H1 (cell line): ENCODE measurements around the gene KRT37. TPM values are rescaled to one million over a fixed set of nuclear protein-coding genes. Genes with fewer than 3 reads are reported as not detected.

ENCODE experiments used
- CTCF ChIA-PET: fragments of 300-600 bp; sonication (Branson Sonifier 250); formaldehyde crosslinking; loops from one replicate; lab custom pipeline; 2021; ENCODE audit not compliant: partially characterized antibody; lab: Charles Lee
- POLR2A ChIA-PET: fragments of 300-600 bp; sonication (Branson Sonifier 250); formaldehyde crosslinking; loops from one replicate; lab custom pipeline; 2021; ENCODE audit warnings: inconsistent platforms; ENCODE audit not compliant: partially characterized antibody; lab: Charles Lee
- DNase-seq, 2 experiments: peaks; one replicate each; pipeline versions ENCODE4 v3.0.0 to v3.0.0-alpha.2; 2010 to 2022; ENCODE audit warnings: low spot score in 2 of 2, low read depth in 1 of 2, mixed read lengths in 1 of 2
- FAIRE-seq: peaks from 2 replicates; lab custom pipeline; 2011; peaks lifted over from hg19 to GRCh38; lab: Jason Lieb, UNC
- H2AFZ ChIP-seq: 2 replicates; pipeline ENCODE4 v1.8.1; 2012; ENCODE audit warnings: low read length, inconsistent platforms
- H2AK5ac ChIP-seq: 2 replicates; pipeline ENCODE4 v1.6.1; 2013; ENCODE audit warnings: low read depth, low read length
- H2BK120ac ChIP-seq: replicated peaks from 2 replicates; pipeline ENCODE3; 2013; ENCODE audit warnings: low read depth, low read length, inconsistent platforms
- H2BK12ac ChIP-seq: 2 replicates; pipeline ENCODE4 v1.6.1; 2013; ENCODE audit warnings: low read depth, low read length
- H2BK15ac ChIP-seq: 2 replicates; pipeline ENCODE4 v1.6.1; 2013; ENCODE audit warnings: low read length
- H2BK20ac ChIP-seq: 2 replicates; pipeline ENCODE4 v1.6.1; 2013; ENCODE audit warnings: low read length
- H2BK5ac ChIP-seq: 2 replicates; pipeline ENCODE4 v1.6.1; 2013; ENCODE audit warnings: low read depth, low read length
- H3K14ac ChIP-seq: 2 replicates; pipeline ENCODE4 v1.6.1; 2013; ENCODE audit warnings: inconsistent platforms; ENCODE audit not compliant: insufficient read length
- H3K18ac ChIP-seq: 2 replicates; pipeline ENCODE4 v1.6.1; 2013; ENCODE audit warnings: low read length; ENCODE audit errors: extremely low read depth
- H3K23ac ChIP-seq: 2 replicates; pipeline ENCODE4 v1.6.1; 2013; ENCODE audit warnings: inconsistent platforms; ENCODE audit not compliant: insufficient read length
- H3K23me2 ChIP-seq: 2 replicates; pipeline ENCODE4 v1.6.1; 2013; ENCODE audit warnings: low read depth, low read length
- H3K27ac ChIP-seq: 2 replicates; pipeline ENCODE4 v1.6.1; 2011; ENCODE audit warnings: low read depth, low read length, inconsistent platforms
- H3K27me3 ChIP-seq, 4 experiments: replicated peaks in 1 of 4; 1 replicate in 1 of 4; 2 replicates in 3 of 4; pipeline versions ENCODE4 v1.6.1 to v1.8.1; 2011 to 2013; ENCODE audit warnings: low read length in 3 of 4, mild to moderate bottlenecking in 3 of 4, inconsistent platforms in 2 of 4, mixed read lengths in 2 of 4, moderate library complexity in 1 of 4; ENCODE audit not compliant: control insufficient read depth in 3 of 4, insufficient read depth in 3 of 4; ENCODE audit errors: extremely low read depth in 1 of 4
- H3K36me3 ChIP-seq, 4 experiments: 2 replicates each; pipeline versions ENCODE4 v1.6.1 to v1.8.1; 2011 to 2013; ENCODE audit warnings: mild to moderate bottlenecking in 4 of 4, low read length in 3 of 4, moderate library complexity in 2 of 4, control low read depth in 1 of 4, inconsistent platforms in 1 of 4; ENCODE audit not compliant: insufficient read depth in 4 of 4, control insufficient read depth in 2 of 4
- H3K4ac ChIP-seq: replicated peaks from 2 replicates; pipeline ENCODE3; 2013; ENCODE audit warnings: low read length, low read depth, mixed read lengths, inconsistent platforms; ENCODE audit not compliant: insufficient read length
- H3K4me1 ChIP-seq, 4 experiments: replicated peaks in 1 of 4; 1 replicate in 1 of 4; 2 replicates in 3 of 4; pipeline versions ENCODE4 v1.6.1 to v1.8.1; 2011 to 2013; ENCODE audit warnings: low read length in 3 of 4, inconsistent platforms in 2 of 4, mixed read lengths in 1 of 4; ENCODE audit not compliant: insufficient read depth in 4 of 4, control insufficient read depth in 3 of 4
- H3K4me2 ChIP-seq, 2 experiments: 2 replicates each; pipeline versions ENCODE4 v1.6.1 to v1.8.1; 2011 to 2013; ENCODE audit warnings: low read depth in 2 of 2, low read length in 2 of 2, control low read depth in 1 of 2, inconsistent platforms in 1 of 2, mild to moderate bottlenecking in 1 of 2; ENCODE audit not compliant: insufficient read depth in 1 of 2
- H3K4me3 ChIP-seq, 4 experiments: fragments of 200-600, 300-600 bp in 1 of 4; sonication (generic), shearing (Covaris generic), sonication (Bioruptor Twin) in 1 of 4; 2 replicates each; pipeline versions ENCODE4 v1.5.1 to v1.8.1; 2011 to 2016; ENCODE audit warnings: low read length in 4 of 4, low read depth in 3 of 4, control low read depth in 2 of 4, inconsistent platforms in 2 of 4, mild to moderate bottlenecking in 2 of 4, mixed read lengths in 1 of 4, moderate library complexity in 1 of 4; ENCODE audit not compliant: insufficient read depth in 2 of 4; ENCODE audit errors: extremely low read depth in 1 of 4
- H3K56ac ChIP-seq: replicated peaks from 2 replicates; pipeline ENCODE3; 2013; ENCODE audit warnings: low read depth, mild to moderate bottlenecking, mixed read lengths, low read length, inconsistent platforms; ENCODE audit not compliant: insufficient read length
- H3K79me1 ChIP-seq: 2 replicates; pipeline ENCODE4 v1.6.1; 2013; ENCODE audit warnings: low read depth, low read length, control low read depth
- H3K79me2 ChIP-seq, 2 experiments: 2 replicates each; pipeline versions ENCODE4 v1.6.1 to v1.8.1; 2012 to 2013; ENCODE audit warnings: low read length in 2 of 2, mild to moderate bottlenecking in 2 of 2, inconsistent platforms in 1 of 2; ENCODE audit not compliant: insufficient read depth in 2 of 2, control insufficient read depth in 1 of 2
- H3K9ac ChIP-seq, 4 experiments: replicated peaks in 1 of 4; 1 replicate in 1 of 4; 2 replicates in 3 of 4; pipeline versions ENCODE4 v1.6.1 to v1.8.1; 2011 to 2013; ENCODE audit warnings: low read depth in 3 of 4, low read length in 3 of 4, control low read depth in 2 of 4, mild to moderate bottlenecking in 2 of 4, moderate library complexity in 2 of 4, inconsistent platforms in 1 of 4; ENCODE audit errors: extremely low read depth in 1 of 4
- H3K9me3 ChIP-seq, 2 experiments: 2 replicates each; pipeline versions ENCODE4 v1.6.1 to v1.8.1; 2012 to 2013; ENCODE audit warnings: mild to moderate bottlenecking in 2 of 2, moderate library complexity in 2 of 2, control low read depth in 1 of 2, inconsistent platforms in 1 of 2, low read depth in 1 of 2, low read length in 1 of 2, mixed read lengths in 1 of 2; ENCODE audit not compliant: insufficient read depth in 2 of 2
- H4K20me1 ChIP-seq, 2 experiments: replicated peaks in 1 of 2; 2 replicates each; pipeline versions ENCODE3 to v1.8.1; 2011 to 2013; ENCODE audit warnings: inconsistent platforms in 2 of 2, low read length in 2 of 2, mild to moderate bottlenecking in 1 of 2; ENCODE audit not compliant: insufficient read depth in 2 of 2, control insufficient read depth in 1 of 2
- H4K5ac ChIP-seq: 2 replicates; pipeline ENCODE4 v1.6.1; 2013; ENCODE audit warnings: low read length, low read depth, mixed read lengths, inconsistent platforms; ENCODE audit not compliant: insufficient read length
- H4K8ac ChIP-seq: 2 replicates; pipeline ENCODE4 v1.8.0; 2013; ENCODE audit warnings: mild to moderate bottlenecking, moderate library complexity, low read length, inconsistent platforms; ENCODE audit not compliant: insufficient read depth; ENCODE audit errors: extremely low read depth
- H4K91ac ChIP-seq: replicated peaks from 2 replicates; pipeline ENCODE3; 2013; ENCODE audit warnings: low read length, mixed read lengths, inconsistent platforms; ENCODE audit not compliant: insufficient read length
- CEBPB ChIP-seq: IDR thresholded peaks from 2 replicates; pipeline ENCODE4 v1.6.1; 2012; ENCODE audit warnings: low read depth, low read length
- CHD2 ChIP-seq: IDR thresholded peaks from 2 replicates; pipeline ENCODE4 v1.6.1; 2012; ENCODE audit warnings: low read length, improper control_type of control experiment
- WGBS, 2 experiments: shearing (Covaris generic) in 1 of 2; methylation state at CpG; one replicate each; pipeline versions ENCODE4 v1.1.6 to v1.1.7; 2013 to 2015; ENCODE audit warnings: low lambda C conversion rate in 2 of 2, mixed read lengths in 2 of 2, inconsistent platforms in 1 of 2, low coverage in 1 of 2, missing lambda C conversion rate in 1 of 2; ENCODE audit not compliant: insufficient replicate concordance in 2 of 2, insufficient coverage in 1 of 2, insufficient read length in 1 of 2; ENCODE audit errors: extremely low coverage in 1 of 2, missing lambda C conversion rate in 1 of 2; 5-methylcytosine and 5-hydroxymethylcytosine counted together
- polyA plus RNA-seq, 7 experiments: library from polyadenylated mRNA; depleted of rRNA in 3 of 7; stranded (reverse) in 5 of 7; unstranded in 2 of 7; fragments of >200 nt in 5 of 7; fragments of 200-250 nt in 2 of 7; gene quantifications; 1 replicate in 5 of 7; 2 replicates in 1 of 7; 4 replicates in 1 of 7; pipeline versions ENCODE4 v1.2.1 to v1.2.3, GENCODE V29; 2011 to 2013; ENCODE audit warnings: missing spikeins in 2 of 7, mixed read lengths in 2 of 7
- total RNA-seq: library from RNA; stranded (reverse); fragmentation: NEBNext Ultra II Directional; extraction: Animal tissue kit (Norgen Biotek cat#: 25700); gene quantifications from 2 replicates; pipeline ENCODE4 v1.2.1, GENCODE V29; 2021

Gene KRT37
- total and polyA plus RNA-seq, 2 of the 8 experiments (the other 6 are each of a cell fraction or from before 2014, with no cell fraction given): not detected

DNA sequence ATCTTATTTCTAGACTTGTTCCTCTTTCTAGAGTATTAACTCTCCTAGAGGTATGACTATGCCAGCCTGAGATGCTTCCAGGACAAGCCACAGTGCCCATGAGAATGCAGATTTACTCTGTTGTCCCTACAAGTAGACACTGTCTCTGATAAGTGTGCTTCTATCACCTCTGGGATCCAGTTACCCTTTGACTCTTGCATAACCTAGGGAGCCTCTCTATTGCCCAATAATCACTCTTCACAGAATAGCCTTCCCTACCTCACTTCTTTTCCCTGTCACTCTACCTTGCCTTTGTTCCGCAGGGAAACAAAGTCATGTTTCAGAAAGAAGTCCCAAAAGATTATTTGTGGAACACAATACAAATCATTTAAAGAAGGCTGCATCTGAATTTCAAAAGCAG is 40.7 kb downstream of the KRT37 start:
- no peak overlapping the region for H2BK5ac ChIP-seq
- POLR2A ChIA-PET: no interaction called here
- CTCF ChIA-PET: no interaction called here

More for the DNA sequence above, 40.7 kb downstream of the KRT37 start:
- FAIRE-seq (no peak), DNase-seq (no peak)
- Histone ChIP-seq H3K4ac (no peak overlapping the region), H3K18ac (no peak overlapping the region), H3K14ac (no peak overlapping the region), H3K4me2 (no peak overlapping the region), H3K27me3 (no peaks in the 10 kb centered on the region), H3K56ac (no peak overlapping the region), H3K9ac (no peak overlapping the region), H3K23ac (no peak overlapping the region), H3K23me2 (no peaks in the 10 kb centered on the region; the same call in 1 of the 2 replicates), H2AFZ (no peak overlapping the region), H2BK20ac (no peak overlapping the region), H3K36me3 (no peaks in the 10 kb centered on the region), H4K91ac (no peak overlapping the region), H3K9me3 (no peaks in the 10 kb centered on the region; a peak in 1 of 4 replicates), H2BK15ac (no peak overlapping the region), H2BK120ac (no peak overlapping the region), H4K5ac (no peak overlapping the region), H3K4me1 (no peaks in the 10 kb centered on the region), H3K27ac (no peak overlapping the region), H4K8ac (no peak overlapping the region), H2BK12ac (no peak overlapping the region), H3K79me2 (no peaks in the 10 kb centered on the region), H2AK5ac (no peak overlapping the region), H3K4me3 (no peak overlapping the region), H4K20me1 (no peaks in the 10 kb centered on the region), H3K79me1 (no peaks in the 10 kb centered on the region)
- peak; percentile 83; the same call in 1 of the 2 replicates for TF ChIP-seq CEBPB
- TF ChIP-seq CHD2: no peak
- WGBS, 2 experiments: 100% methylated on average over 1 of the region's 1 CpG; no CpG with 5 or more reads in 1 of the 2 experiments
